HepG2 (cell line): ENCODE results near the gene CD68. TPM values are rescaled to one million over a fixed set of nuclear protein-coding genes. Genes with fewer than 3 reads are reported as not detected.

Experiments
- CEBPB ChIP-seq: IDR thresholded peaks from 2 replicates; pipeline ENCODE4 v1.6.1; 2011; ENCODE audit warnings: low read depth, low read length, improper control_type of control experiment, borderline replicate concordance
- MAFG ChIP-seq: sonication (generic); formaldehyde crosslinking; IDR thresholded peaks from 2 replicates; pipeline ENCODE4 v1.5.1; 2020; ENCODE audit warnings: mild to moderate bottlenecking, missing genetic modification reagents
- NR2F2 ChIP-seq: IDR thresholded peaks from 2 replicates; pipeline ENCODE4 v1.6.1; 2012; ENCODE audit warnings: low read depth, inconsistent platforms, borderline replicate concordance
- RBM22 ChIP-seq: fragments of 200-400 bp; formaldehyde crosslinking; optimal IDR thresholded peaks from 2 replicates; pipeline ENCODE3; 2017; ENCODE audit warnings: mild to moderate bottlenecking, low read length, moderate library complexity
- RFX1 ChIP-seq: fragments of 450-650 bp; IDR thresholded peaks from 2 replicates; pipeline ENCODE4 v1.6.1; 2017
- SP4 ChIP-seq: sonication (generic); formaldehyde crosslinking; IDR thresholded peaks from 2 replicates; pipeline ENCODE4 v1.8.1; 2023; ENCODE audit warnings: mild to moderate bottlenecking, missing genetic modification reagents
- TARDBP ChIP-seq: sonication (generic); formaldehyde crosslinking; IDR thresholded peaks from 2 replicates; pipeline ENCODE4 v1.8.0; 2022; ENCODE audit warnings: mild to moderate bottlenecking, missing genetic modification reagents
- TCF12 ChIP-seq, 2 experiments: fragments of 450-650 bp in 1 of 2; sonication (generic) in 1 of 2; formaldehyde crosslinking in 1 of 2; IDR thresholded peaks; 2 replicates each; pipeline versions ENCODE4 v1.6.1 to v1.8.0; 2017 to 2022; ENCODE audit warnings: antibody characterized with exemption in 1 of 2, mild to moderate bottlenecking in 1 of 2, missing genetic modification reagents in 1 of 2, moderate library complexity in 1 of 2
- ZKSCAN8 ChIP-seq: IDR thresholded peaks from 2 replicates; pipeline ENCODE4 v1.6.1; 2016; ENCODE audit warnings: borderline replicate concordance, missing genetic modification reagents, missing compliant biosample characterization
- ZNF12 ChIP-seq: sonication (generic); formaldehyde crosslinking; IDR thresholded peaks from 2 replicates; pipeline ENCODE4 v1.5.0; 2020; ENCODE audit warnings: missing genetic modification reagents
- ZNF180 ChIP-seq: sonication (generic); formaldehyde crosslinking; IDR thresholded peaks from 2 replicates; pipeline ENCODE4 v1.4.0; 2020; ENCODE audit warnings: low read depth, missing genetic modification reagents, borderline replicate concordance
- ZNF24 ChIP-seq: fragments of 450-650 bp; IDR thresholded peaks from 2 replicates; pipeline ENCODE4 v1.6.1; 2017; ENCODE audit warnings: antibody characterized with exemption, mild to moderate bottlenecking
- ZNF33A ChIP-seq: sonication (generic); formaldehyde crosslinking; IDR thresholded peaks from 2 replicates; pipeline ENCODE4 v1.5.1; 2020; ENCODE audit warnings: missing genetic modification reagents, mild to moderate bottlenecking, moderate library complexity, borderline replicate concordance
- ZNF367 ChIP-seq: sonication (generic); formaldehyde crosslinking; IDR thresholded peaks from 2 replicates; pipeline ENCODE4 v1.4.0; 2020; ENCODE audit warnings: missing genetic modification reagents, borderline replicate concordance
- ZNF496 ChIP-seq: sonication (generic); formaldehyde crosslinking; IDR thresholded peaks from 2 replicates; pipeline ENCODE4 v1.8.1; 2023; ENCODE audit warnings: mild to moderate bottlenecking, moderate library complexity, missing genetic modification reagents; ENCODE audit not compliant: insufficient replicate concordance
- polyA plus RNA-seq, 8 experiments: library from polyadenylated mRNA; depleted of rRNA in 3 of 8; stranded (reverse) in 7 of 8; unstranded in 1 of 8; fragments of >200 nt; fragmentation: Illumina TruSeq in 4 of 8; extraction: Trizol in 4 of 8; gene quantifications; 2 replicates each; pipeline versions ENCODE4 v1.2.1 to v1.2.3, GENCODE V29; 2011 to 2016; ENCODE audit warnings: low read depth in 4 of 8, missing spikeins in 1 of 8, mixed read lengths in 1 of 8; ENCODE audit not compliant: insufficient read depth in 1 of 8
- total RNA-seq, 5 experiments: library from RNA; depleted of rRNA; stranded (reverse); fragments of >200 nt; fragmentation: Illumina TruSeq; extraction: Trizol; gene quantifications; 2 replicates each; pipeline ENCODE4 v1.2.3, GENCODE V29; 2016; ENCODE audit warnings: low read depth in 1 of 5
- TF ChIP-seq, protein P1 (sequence below): sonication (generic); formaldehyde crosslinking; IDR thresholded peaks from 2 replicates; pipeline ENCODE4 v1.4.0; 2020; ENCODE audit warnings: low read depth, mild to moderate bottlenecking, missing genetic modification reagents
- TF ChIP-seq, protein P2 (sequence below): sonication (generic); formaldehyde crosslinking; IDR thresholded peaks from 2 replicates; pipeline ENCODE4 v1.4.0; 2020; ENCODE audit warnings: mild to moderate bottlenecking, missing genetic modification reagents
- TF ChIP-seq, protein P3 (sequence below): sonication (generic); formaldehyde crosslinking; IDR thresholded peaks from 2 replicates; pipeline ENCODE4 v1.8.1; 2022; ENCODE audit warnings: low read depth, mild to moderate bottlenecking, missing genetic modification reagents
- TF ChIP-seq, protein P4 (sequence below): conservative IDR thresholded peaks from 2 replicates; pipeline ENCODE4 v1.6.1; 2018; ENCODE audit warnings: missing genetic modification reagents
- TF ChIP-seq, protein P5 (sequence below): sonication (generic); formaldehyde crosslinking; conservative IDR thresholded peaks from 2 replicates; pipeline ENCODE4 v1.4.0; 2020; ENCODE audit warnings: missing genetic modification reagents

The CD68 gene
- total and polyA plus RNA-seq, 2 of the 13 experiments (the other 11 are each of a cell fraction or from before 2014, with no cell fraction given): 10.3 to 104 TPM

DNA sequence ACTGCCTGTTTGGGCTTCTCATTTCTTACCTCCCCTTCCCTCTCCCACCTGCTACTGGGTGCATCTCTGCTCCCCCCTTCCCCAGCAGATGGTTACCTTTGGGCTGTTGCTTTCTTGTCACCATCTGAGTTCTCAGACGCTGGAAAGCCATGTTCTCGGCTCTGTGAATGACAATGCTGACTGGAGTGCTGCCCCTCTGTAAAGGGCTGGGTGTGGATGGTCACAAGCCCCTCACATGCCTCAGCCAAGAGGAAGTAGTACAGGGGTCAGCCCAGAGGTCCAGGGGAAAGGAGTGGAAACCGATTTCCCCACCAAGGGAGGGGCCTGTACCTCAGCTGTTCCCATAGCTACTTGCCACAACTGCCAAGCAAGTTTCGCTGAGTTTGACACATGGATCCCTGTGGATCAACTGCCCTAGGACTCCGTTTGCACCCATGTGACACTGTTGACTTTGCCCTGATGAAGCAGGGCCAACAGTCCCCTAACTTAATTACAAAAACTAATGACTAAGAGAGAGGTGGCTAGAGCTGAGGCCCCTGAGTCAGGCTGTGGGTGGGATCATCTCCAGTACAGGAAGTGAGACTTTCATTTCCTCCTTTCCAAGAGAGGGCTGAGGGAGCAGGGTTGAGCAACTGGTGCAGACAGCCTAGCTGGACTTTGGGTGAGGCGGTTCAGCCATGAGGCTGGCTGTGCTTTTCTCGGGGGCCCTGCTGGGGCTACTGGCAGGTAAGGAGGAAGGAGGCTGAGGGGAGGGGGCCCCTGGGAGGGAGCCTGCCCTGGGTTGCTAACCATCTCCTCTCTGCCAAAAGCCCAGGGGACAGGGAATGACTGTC is at the start of gene CD68 (continued):
- no peak for TF ChIP-seq MAFG (CRISPR knock-in tag)
- TF ChIP-seq, protein P1, sequence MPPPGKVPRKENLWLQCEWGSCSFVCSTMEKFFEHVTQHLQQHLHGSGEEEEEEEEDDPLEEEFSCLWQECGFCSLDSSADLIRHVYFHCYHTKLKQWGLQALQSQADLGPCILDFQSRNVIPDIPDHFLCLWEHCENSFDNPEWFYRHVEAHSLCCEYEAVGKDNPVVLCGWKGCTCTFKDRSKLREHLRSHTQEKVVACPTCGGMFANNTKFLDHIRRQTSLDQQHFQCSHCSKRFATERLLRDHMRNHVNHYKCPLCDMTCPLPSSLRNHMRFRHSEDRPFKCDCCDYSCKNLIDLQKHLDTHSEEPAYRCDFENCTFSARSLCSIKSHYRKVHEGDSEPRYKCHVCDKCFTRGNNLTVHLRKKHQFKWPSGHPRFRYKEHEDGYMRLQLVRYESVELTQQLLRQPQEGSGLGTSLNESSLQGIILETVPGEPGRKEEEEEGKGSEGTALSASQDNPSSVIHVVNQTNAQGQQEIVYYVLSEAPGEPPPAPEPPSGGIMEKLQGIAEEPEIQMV (CRISPR knock-in tag): peak; percentile 30; the same call in 1 of the 2 replicates
- peak; percentile 95 for TF ChIP-seq RFX1
- TF ChIP-seq ZNF496 (CRISPR knock-in tag): no peak
- TF ChIP-seq, protein P2, sequence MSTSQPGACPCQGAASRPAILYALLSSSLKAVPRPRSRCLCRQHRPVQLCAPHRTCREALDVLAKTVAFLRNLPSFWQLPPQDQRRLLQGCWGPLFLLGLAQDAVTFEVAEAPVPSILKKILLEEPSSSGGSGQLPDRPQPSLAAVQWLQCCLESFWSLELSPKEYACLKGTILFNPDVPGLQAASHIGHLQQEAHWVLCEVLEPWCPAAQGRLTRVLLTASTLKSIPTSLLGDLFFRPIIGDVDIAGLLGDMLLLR (CRISPR knock-in tag): peak; percentile 61; the same call in 1 of the 2 replicates
- TF ChIP-seq, protein P3, sequence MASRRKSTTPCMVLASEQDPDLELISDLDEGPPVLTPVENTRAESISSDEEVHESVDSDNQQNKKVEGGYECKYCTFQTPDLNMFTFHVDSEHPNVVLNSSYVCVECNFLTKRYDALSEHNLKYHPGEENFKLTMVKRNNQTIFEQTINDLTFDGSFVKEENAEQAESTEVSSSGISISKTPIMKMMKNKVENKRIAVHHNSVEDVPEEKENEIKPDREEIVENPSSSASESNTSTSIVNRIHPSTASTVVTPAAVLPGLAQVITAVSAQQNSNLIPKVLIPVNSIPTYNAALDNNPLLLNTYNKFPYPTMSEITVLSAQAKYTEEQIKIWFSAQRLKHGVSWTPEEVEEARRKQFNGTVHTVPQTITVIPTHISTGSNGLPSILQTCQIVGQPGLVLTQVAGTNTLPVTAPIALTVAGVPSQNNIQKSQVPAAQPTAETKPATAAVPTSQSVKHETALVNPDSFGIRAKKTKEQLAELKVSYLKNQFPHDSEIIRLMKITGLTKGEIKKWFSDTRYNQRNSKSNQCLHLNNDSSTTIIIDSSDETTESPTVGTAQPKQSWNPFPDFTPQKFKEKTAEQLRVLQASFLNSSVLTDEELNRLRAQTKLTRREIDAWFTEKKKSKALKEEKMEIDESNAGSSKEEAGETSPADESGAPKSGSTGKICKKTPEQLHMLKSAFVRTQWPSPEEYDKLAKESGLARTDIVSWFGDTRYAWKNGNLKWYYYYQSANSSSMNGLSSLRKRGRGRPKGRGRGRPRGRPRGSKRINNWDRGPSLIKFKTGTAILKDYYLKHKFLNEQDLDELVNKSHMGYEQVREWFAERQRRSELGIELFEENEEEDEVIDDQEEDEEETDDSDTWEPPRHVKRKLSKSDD (CRISPR knock-in tag): 0 out of 2 replicates have a peak, but pooled peaks have one; percentile 35
- peak; percentile 43 for TF ChIP-seq NR2F2
- peak; percentile 87 for TF ChIP-seq ZNF33A (CRISPR knock-in tag)
- TF ChIP-seq SP4 (CRISPR knock-in tag): peak; percentile 39; the same call in 1 of the 2 replicates
- no peak; the same call in 1 of the 2 replicates for TF ChIP-seq ZKSCAN8 (CRISPR knock-in tag)
- TF ChIP-seq, protein P4, sequence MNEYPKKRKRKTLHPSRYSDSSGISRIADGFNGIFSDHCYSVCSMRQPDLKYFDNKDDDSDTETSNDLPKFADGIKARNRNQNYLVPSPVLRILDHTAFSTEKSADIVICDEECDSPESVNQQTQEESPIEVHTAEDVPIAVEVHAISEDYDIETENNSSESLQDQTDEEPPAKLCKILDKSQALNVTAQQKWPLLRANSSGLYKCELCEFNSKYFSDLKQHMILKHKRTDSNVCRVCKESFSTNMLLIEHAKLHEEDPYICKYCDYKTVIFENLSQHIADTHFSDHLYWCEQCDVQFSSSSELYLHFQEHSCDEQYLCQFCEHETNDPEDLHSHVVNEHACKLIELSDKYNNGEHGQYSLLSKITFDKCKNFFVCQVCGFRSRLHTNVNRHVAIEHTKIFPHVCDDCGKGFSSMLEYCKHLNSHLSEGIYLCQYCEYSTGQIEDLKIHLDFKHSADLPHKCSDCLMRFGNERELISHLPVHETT (CRISPR knock-in tag): peak; percentile 57; the same call in 1 of the 2 replicates
- no peak; the same call in 1 of the 2 replicates for TF ChIP-seq TARDBP
- no peak for TF ChIP-seq ZNF180 (CRISPR knock-in tag)
- TF ChIP-seq TCF12 (IDR thresholded peaks at IDR 0.05): no peak
- TF ChIP-seq TCF12 (CRISPR knock-in tag; IDR thresholded peaks at IDR 0.05): peak; percentile 44; the same call in 1 of the 2 replicates
- peak; percentile 95 for TF ChIP-seq CEBPB
- 0 out of 2 replicates have a peak, but pooled peaks have one; percentile 14 for TF ChIP-seq ZNF367 (CRISPR knock-in tag)
- TF ChIP-seq ZNF24: no peak
- TF ChIP-seq, protein P5, sequence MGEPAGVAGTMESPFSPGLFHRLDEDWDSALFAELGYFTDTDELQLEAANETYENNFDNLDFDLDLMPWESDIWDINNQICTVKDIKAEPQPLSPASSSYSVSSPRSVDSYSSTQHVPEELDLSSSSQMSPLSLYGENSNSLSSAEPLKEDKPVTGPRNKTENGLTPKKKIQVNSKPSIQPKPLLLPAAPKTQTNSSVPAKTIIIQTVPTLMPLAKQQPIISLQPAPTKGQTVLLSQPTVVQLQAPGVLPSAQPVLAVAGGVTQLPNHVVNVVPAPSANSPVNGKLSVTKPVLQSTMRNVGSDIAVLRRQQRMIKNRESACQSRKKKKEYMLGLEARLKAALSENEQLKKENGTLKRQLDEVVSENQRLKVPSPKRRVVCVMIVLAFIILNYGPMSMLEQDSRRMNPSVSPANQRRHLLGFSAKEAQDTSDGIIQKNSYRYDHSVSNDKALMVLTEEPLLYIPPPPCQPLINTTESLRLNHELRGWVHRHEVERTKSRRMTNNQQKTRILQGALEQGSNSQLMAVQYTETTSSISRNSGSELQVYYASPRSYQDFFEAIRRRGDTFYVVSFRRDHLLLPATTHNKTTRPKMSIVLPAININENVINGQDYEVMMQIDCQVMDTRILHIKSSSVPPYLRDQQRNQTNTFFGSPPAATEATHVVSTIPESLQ (CRISPR knock-in tag): no peak; the same call in 1 of the 2 replicates
- TF ChIP-seq ZNF12: no peak
- peak; percentile 100 for TF ChIP-seq RBM22
